Astrocyte of the spinal cord (primary cell): Measurements from ENCODE around the gene C1orf141.

Experiments used
- DNase-seq: peaks from one replicate; pipeline ENCODE4 v3.0.0; 2011; ENCODE audit warnings: low read depth, low spot score
- H3K4me3 ChIP-seq: 2 replicates; pipeline ENCODE4 v1.5.1; 2011; ENCODE audit warnings: low read depth, mild to moderate bottlenecking, low read length, moderate library complexity
- in situ Hi-C: cut with HindIII; loops from 2 replicates; pipeline ENCODE4 v1.10.0; 2017; ENCODE audit warnings: low sequenced_read_pairs
- TF ChIP-seq, protein P1 (sequence below): IDR thresholded peaks from 2 replicates; pipeline ENCODE4 v1.5.1; 2012; ENCODE audit warnings: low read depth, mild to moderate bottlenecking, low read length, inconsistent platforms

Gene C1orf141

DNA sequence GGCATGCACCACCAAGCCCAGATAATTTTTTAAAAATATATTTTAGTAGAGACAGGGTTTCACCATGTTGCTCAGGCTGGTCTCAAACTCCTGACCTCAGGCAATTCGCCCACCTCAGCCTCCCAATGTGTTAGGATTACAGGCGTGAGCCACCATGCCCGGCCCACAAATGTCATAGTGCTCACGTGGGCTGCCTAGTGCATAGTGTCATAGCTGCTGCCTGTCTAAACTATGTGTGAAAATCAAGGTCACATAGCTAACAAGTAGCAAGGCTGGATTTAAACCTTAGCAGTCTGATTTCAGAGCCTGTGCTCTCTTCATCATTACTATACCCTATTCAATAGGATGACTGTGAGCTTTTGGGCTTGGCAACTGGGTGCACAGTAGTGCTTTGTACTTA, 10.3 kb downstream of the C1orf141 start:
- TF ChIP-seq, protein P1, sequence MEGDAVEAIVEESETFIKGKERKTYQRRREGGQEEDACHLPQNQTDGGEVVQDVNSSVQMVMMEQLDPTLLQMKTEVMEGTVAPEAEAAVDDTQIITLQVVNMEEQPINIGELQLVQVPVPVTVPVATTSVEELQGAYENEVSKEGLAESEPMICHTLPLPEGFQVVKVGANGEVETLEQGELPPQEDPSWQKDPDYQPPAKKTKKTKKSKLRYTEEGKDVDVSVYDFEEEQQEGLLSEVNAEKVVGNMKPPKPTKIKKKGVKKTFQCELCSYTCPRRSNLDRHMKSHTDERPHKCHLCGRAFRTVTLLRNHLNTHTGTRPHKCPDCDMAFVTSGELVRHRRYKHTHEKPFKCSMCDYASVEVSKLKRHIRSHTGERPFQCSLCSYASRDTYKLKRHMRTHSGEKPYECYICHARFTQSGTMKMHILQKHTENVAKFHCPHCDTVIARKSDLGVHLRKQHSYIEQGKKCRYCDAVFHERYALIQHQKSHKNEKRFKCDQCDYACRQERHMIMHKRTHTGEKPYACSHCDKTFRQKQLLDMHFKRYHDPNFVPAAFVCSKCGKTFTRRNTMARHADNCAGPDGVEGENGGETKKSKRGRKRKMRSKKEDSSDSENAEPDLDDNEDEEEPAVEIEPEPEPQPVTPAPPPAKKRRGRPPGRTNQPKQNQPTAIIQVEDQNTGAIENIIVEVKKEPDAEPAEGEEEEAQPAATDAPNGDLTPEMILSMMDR = no peak
- in situ Hi-C loops = no loop called here
- no peak overlapping the region for H3K4me3 ChIP-seq
- no peak for DNase-seq

DNA sequence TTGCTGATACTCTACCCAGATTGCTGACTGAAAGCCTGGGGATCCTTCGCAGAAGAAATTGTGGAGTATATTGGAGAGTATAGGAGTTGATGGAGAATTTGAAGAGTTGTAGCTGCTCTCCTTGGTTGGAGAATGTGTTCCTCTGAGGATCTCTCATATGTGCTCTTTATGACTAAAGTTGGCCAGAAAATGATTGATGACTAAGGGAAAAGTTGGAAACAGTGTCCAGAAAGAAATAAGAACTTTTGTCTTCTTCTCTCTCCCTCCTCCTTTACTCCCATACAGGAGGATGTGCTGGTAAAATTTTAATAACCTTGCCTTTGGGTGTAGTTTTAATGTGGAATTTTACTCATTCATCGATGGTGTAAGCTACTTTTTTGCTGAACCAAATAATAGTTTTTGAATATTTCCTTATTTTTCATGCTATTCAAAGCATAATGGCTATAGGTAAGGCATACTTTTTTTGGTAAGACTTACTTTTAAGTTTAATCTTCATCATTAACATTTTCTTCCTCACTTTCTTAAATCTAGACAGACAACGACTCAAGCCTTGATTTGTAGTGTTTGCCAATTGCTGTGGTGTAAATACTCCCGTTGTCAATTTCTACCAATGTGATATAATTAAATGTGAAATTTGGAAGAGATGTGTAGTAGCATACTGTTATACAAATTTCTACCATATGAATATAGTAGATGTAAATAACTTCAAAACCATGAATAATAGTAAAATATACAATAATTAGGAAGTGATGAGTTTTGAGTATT, 13.7 kb downstream of the C1orf141 start:
- TF ChIP-seq, protein P1 = no peak
- in situ Hi-C loops = no loop called here
- no peak overlapping the region for H3K4me3 ChIP-seq

GRCh38 chr1:67118646-67119045, 16.1 kb downstream of the C1orf141 start:
- H3K4me3 ChIP-seq = no peak overlapping the region
- in situ Hi-C loops = no loop called here
- DNase-seq = no peak
- TF ChIP-seq, protein P1 = no peak

More for the DNA sequence above, 13.7 kb downstream of the C1orf141 start:
- no peak for DNase-seq

GRCh38 chr1:67118191-67118590, 16.6 kb downstream of the C1orf141 start:
- no peak overlapping the region for H3K4me3 ChIP-seq
- TF ChIP-seq, protein P1 = no peak
- no peak for DNase-seq
- in situ Hi-C loops = no loop called here

DNA sequence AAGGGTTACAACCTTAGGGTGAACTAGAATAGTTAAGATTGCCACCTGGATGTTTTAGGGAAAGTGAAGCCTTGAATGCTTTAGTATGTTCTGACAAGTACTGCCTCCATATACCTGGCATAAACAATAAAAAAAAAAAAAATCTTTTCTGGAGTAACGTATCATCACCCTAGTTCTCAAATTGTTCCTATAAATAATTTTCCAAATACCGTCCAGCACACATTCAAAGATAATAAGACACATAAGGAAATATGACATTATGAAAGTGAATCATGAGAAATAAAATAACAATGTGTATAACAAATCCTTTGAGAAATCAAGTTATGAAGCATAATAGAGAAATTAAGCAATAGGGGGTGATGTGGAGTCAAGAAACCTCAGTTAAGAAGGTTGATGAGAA, 20.6 kb downstream of the C1orf141 start:
- in situ Hi-C loops = no loop called here
- TF ChIP-seq, protein P1 = no peak
- no peak overlapping the region for H3K4me3 ChIP-seq
- no peak for DNase-seq

DNA sequence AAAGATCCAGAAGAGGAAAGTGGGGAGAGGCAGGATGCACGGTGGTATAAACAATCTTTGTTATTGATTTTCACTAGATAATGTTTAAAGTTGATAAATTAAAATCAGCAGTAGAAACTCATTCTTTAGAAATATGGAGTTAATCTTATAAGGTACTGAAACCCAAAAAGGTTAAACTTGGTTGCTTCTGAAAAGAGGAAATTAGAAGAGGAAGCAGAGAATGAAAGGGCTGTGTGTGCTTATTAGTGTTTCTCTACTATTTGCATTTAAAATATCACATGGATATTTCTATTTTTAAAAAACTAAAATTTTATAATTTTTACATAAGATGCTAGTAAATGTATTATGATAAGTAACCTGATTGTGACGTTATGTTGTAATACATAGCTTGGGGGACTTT, 24.4 kb downstream of the C1orf141 start:
- no peak for DNase-seq
- TF ChIP-seq, protein P1 = no peak
- no peak overlapping the region for H3K4me3 ChIP-seq
- in situ Hi-C loops = no loop called here
